Ishikawa (cell line): Measurements from ENCODE around the gene RUNX1.

Source experiments
- CEBPB ChIP-seq: IDR thresholded peaks from 2 replicates; pipeline ENCODE4 v1.6.1; 2012
- CREB1 ChIP-seq: IDR thresholded peaks from 2 replicates; pipeline ENCODE4 v1.6.1; 2012; ENCODE audit warnings: low read depth
- EGR1 ChIP-seq: IDR thresholded peaks from 2 replicates; pipeline ENCODE4 v1.6.1; 2012
- EP300 ChIP-seq: IDR thresholded peaks from 2 replicates; pipeline ENCODE4 v1.6.1; 2012; ENCODE audit warnings: borderline replicate concordance
- FOXM1 ChIP-seq: IDR thresholded peaks from 2 replicates; pipeline ENCODE4 v1.6.1; 2012; ENCODE audit warnings: low read depth, borderline replicate concordance
- NFIC ChIP-seq: IDR thresholded peaks from 2 replicates; pipeline ENCODE4 v1.6.1; 2012
- RAD21 ChIP-seq: IDR thresholded peaks from 2 replicates; pipeline ENCODE4 v1.6.1; 2012; ENCODE audit warnings: low read depth
- REST ChIP-seq: IDR thresholded peaks from 2 replicates; pipeline ENCODE4 v1.6.1; 2012; ENCODE audit warnings: low read depth, mild to moderate bottlenecking
- TAF1 ChIP-seq: IDR thresholded peaks from 2 replicates; pipeline ENCODE4 v1.6.1; 2012; ENCODE audit warnings: low read depth, mild to moderate bottlenecking
- TCF12 ChIP-seq: IDR thresholded peaks from 2 replicates; pipeline ENCODE4 v1.6.1; 2012; ENCODE audit warnings: low read depth
- TEAD4 ChIP-seq: IDR thresholded peaks from 2 replicates; pipeline ENCODE4 v1.6.1; 2012
- YY1 ChIP-seq: IDR thresholded peaks from 2 replicates; pipeline ENCODE4 v1.6.1; 2012; ENCODE audit warnings: low read depth
- ZBTB7A ChIP-seq: IDR thresholded peaks from 2 replicates; pipeline ENCODE4 v1.6.1; 2012; ENCODE audit warnings: low read depth
- TF ChIP-seq, protein P1 (sequence below): IDR thresholded peaks from 2 replicates; pipeline ENCODE4 v1.6.1; 2012
- TF ChIP-seq, protein P2 (sequence below): IDR thresholded peaks from 2 replicates; pipeline ENCODE4 v1.6.1; 2012

RUNX1 gene

GRCh38 chr21:34980423-34981115 lies 68.5 kb downstream of the RUNX1 start:
- TF ChIP-seq NFIC (no peak), YY1 (no peak), FOXM1 (no peak), TEAD4 (no peak), TCF12 (no peak), EGR1 (no peak), TAF1 (no peak), RAD21 (no peak), ZBTB7A (no peak), EP300 (no peak)
- TF ChIP-seq, protein P1, sequence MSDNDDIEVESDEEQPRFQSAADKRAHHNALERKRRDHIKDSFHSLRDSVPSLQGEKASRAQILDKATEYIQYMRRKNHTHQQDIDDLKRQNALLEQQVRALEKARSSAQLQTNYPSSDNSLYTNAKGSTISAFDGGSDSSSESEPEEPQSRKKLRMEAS: no peak

DNA sequence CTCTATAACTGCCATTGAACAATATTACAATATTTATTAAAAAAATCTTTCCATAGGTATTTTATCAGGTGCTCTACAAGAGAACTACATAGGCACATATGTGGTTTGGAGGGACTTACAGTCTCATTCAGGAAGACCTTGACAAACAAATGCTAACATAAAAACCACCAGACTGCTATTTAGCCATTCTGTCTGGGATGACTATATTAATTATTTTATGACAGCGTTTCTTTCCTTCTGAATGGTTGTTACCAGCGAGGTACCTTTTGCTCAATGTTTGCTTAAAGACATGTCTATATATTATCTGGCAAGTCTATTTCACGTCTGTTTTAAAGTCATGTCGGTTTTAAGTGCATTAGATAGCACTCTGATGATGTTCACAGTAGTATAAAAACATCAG lies 69.7 kb downstream of the RUNX1 start:
- TF ChIP-seq NFIC (no peak), FOXM1 (no peak), TCF12 (no peak), EGR1 (no peak), CEBPB (no peak), YY1 (no peak), ZBTB7A (no peak), TAF1 (no peak), EP300 (no peak), REST (no peak), CREB1 (no peak), RAD21 (no peak), TEAD4 (no peak)
- TF ChIP-seq, protein P1: no peak
- TF ChIP-seq, protein P2, sequence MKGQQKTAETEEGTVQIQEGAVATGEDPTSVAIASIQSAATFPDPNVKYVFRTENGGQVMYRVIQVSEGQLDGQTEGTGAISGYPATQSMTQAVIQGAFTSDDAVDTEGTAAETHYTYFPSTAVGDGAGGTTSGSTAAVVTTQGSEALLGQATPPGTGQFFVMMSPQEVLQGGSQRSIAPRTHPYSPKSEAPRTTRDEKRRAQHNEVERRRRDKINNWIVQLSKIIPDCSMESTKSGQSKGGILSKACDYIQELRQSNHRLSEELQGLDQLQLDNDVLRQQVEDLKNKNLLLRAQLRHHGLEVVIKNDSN: no peak

DNA sequence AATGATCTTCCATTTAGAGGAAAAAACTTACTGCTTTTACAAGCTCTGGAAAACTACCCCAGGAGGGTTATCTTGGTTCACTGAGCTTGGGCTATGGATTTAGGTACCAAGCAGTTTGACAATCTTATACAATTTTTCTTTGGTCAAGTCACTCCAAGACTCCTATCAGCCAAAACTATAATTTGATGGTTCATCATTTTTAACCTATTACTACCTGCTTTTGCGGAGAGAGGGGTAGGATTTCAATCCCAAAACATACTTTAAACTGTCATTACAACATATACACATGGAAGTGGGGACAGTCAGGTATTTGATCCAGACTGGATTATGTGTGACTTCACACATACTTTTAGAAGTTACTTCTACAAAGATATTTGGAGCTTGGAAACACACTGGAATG lies 71.8 kb downstream of the RUNX1 start:
- TF ChIP-seq YY1 (no peak), EGR1 (no peak), TAF1 (no peak), CREB1 (no peak), REST (no peak), ZBTB7A (no peak), RAD21 (no peak), TEAD4 (no peak), TCF12 (no peak), CEBPB (no peak)
- TF ChIP-seq, protein P2: no peak
- TF ChIP-seq, protein P1: no peak

DNA sequence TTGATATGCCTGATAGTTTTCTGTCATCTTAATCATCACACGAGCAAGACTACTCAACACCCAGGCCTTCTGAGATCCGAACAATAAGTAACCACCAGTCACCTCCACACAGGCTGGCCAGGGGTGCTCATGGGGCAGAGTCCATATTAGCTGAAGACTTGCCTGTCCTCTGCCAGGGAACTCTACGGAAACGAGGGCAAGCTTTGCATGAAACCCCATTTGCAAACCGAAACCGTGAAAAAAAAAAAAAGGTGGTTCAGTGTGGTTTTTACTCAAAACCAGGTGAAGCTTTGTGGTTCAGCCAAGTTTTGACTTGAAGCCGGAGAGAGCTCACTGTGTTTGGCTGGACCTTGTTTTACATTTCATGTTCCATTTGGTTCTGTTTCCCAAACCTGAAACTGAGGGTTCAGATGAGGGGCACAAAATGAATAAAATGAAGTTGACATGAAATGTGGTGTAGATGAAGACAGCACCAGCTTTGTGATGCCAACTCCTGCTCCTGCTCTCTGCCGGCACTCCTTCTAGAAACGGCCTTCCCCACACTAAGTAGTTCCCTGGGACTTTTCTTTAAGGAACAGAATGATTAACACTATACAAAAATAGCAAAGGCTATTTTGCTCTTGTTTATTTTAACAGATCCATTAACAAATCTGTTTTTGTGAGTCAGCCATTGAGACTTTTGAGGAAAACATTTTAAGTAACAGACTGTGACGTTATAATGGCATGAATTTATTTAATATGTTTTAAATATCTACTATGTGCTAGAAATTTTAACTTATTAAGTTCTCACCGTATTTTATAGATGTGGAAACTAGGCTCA lies 74.7 kb downstream of the RUNX1 start:
- TF ChIP-seq TCF12 (no peak), REST (no peak), CREB1 (no peak), YY1 (no peak), EGR1 (no peak), ZBTB7A (no peak), NFIC (no peak), FOXM1 (no peak), RAD21 (no peak), EP300 (no peak), TEAD4 (no peak), CEBPB (no peak), TAF1 (no peak)
- TF ChIP-seq, protein P1: no peak
- TF ChIP-seq, protein P2: no peak
